SU-DHL-6 (cell line): ENCODE measurements around the gene RPTOR.

ENCODE experiments used
- H2AFZ ChIP-seq: fragments of 200-600 bp; sonication (generic); 2 replicates; pipeline ENCODE4 v1.6.1; 2014; ENCODE audit warnings: low read depth, mild to moderate bottlenecking, moderate library complexity, mixed read lengths, antibody characterized with exemption, low read length; ENCODE audit not compliant: severe bottlenecking
- H3F3A ChIP-seq: fragments of 200-600 bp; shearing (Covaris generic); 2 replicates; pipeline ENCODE4 v1.6.0; 2016; ENCODE audit warnings: antibody characterized with exemption, mild to moderate bottlenecking; ENCODE audit not compliant: insufficient read depth
- H3K27ac ChIP-seq: fragments of 200-600 bp; sonication (generic); 2 replicates; pipeline ENCODE4 v1.5.1; 2016; ENCODE audit warnings: low read depth, mild to moderate bottlenecking, low read length, moderate library complexity, mixed read lengths
- H3K27me3 ChIP-seq: fragments of 200-600 bp; sonication (generic), shearing (Covaris generic); 2 replicates; pipeline ENCODE4 v1.6.0; 2014; ENCODE audit warnings: mild to moderate bottlenecking, low read length
- H3K36me3 ChIP-seq: fragments of 200-600 bp; sonication (generic); 2 replicates; pipeline ENCODE4 v1.6.1; 2014; ENCODE audit warnings: mild to moderate bottlenecking, low read length, mixed read lengths
- H3K4me2 ChIP-seq: fragments of 300-600, 200-600 bp; shearing (Covaris generic), sonication (generic); 2 replicates; pipeline ENCODE4 v1.6.0; 2014; ENCODE audit warnings: low read length, low read depth, mild to moderate bottlenecking; ENCODE audit not compliant: poor library complexity, severe bottlenecking
- H3K4me3 ChIP-seq: fragments of 200-600 bp; sonication (generic); 2 replicates; pipeline ENCODE4 v1.5.1; 2014; ENCODE audit warnings: antibody characterized with exemption, low read length, mild to moderate bottlenecking, mixed read lengths; ENCODE audit not compliant: insufficient read depth, poor library complexity, severe bottlenecking
- H3K79me2 ChIP-seq: fragments of 200-600 bp; sonication (generic); 2 replicates; pipeline ENCODE4 v1.6.1; 2014; ENCODE audit warnings: mild to moderate bottlenecking, low read length, moderate library complexity; ENCODE audit not compliant: insufficient read depth
- H3K9ac ChIP-seq: fragments of 200-600 bp; sonication (generic); 2 replicates; pipeline ENCODE4 v1.7.0; 2014; ENCODE audit warnings: mild to moderate bottlenecking, low read length
- H3K9me2 ChIP-seq: fragments of 200-600 bp; sonication (generic); replicated peaks from 2 replicates; pipeline ENCODE4 v1.6.1; 2014; ENCODE audit warnings: low read length; ENCODE audit not compliant: insufficient read depth
- H3K9me3 ChIP-seq: fragments of 200-600 bp; sonication (generic); 2 replicates; pipeline ENCODE4 v1.6.1; 2014; ENCODE audit warnings: low read length, mixed read lengths; ENCODE audit not compliant: insufficient read depth
- H4K20me1 ChIP-seq: fragments of 200-600 bp; sonication (generic); 2 replicates; pipeline ENCODE4 v1.6.1; 2014; ENCODE audit warnings: low read depth, mild to moderate bottlenecking, antibody characterized with exemption, low read length, moderate library complexity, mixed read lengths
- EZH2phosphoT487 ChIP-seq: fragments of 200-600 bp; sonication (generic), shearing (Covaris generic); conservative IDR thresholded peaks from 2 replicates; pipeline ENCODE4 v1.6.1; 2018; ENCODE audit warnings: mild to moderate bottlenecking, antibody characterized with exemption, low read length, moderate library complexity, mixed read lengths
- TF ChIP-seq, protein P1 (sequence below): fragments of 200-600 bp; sonication (generic); IDR thresholded peaks from one replicate; pipeline ENCODE4 v1.5.1; 2017; ENCODE audit warnings: antibody characterized with exemption, mild to moderate bottlenecking, low read length, moderate library complexity; ENCODE audit not compliant: insufficient read depth, poor library complexity, severe bottlenecking

The RPTOR gene

GRCh38 chr17:80995131-80995530 is 450.5 kb downstream of the RPTOR start:
- H3K9ac ChIP-seq = no peak overlapping the region
- H3F3A ChIP-seq = no peaks in the 10 kb centered on the region
- no peaks in the 10 kb centered on the region for H3K36me3 ChIP-seq
- H3K9me3 ChIP-seq = no peaks in the 10 kb centered on the region
- no peaks in the 10 kb centered on the region for H4K20me1 ChIP-seq
- 0 out of 2 replicates have a peak, but pooled peaks cover 8% of the 10 kb centered on the region for H3K79me2 ChIP-seq
- no peak overlapping the region for H3K27ac ChIP-seq
- H3K9me2 ChIP-seq = no peaks in the 10 kb centered on the region
- no peaks in the 10 kb centered on the region for H3K27me3 ChIP-seq
- TF ChIP-seq, protein P1, sequence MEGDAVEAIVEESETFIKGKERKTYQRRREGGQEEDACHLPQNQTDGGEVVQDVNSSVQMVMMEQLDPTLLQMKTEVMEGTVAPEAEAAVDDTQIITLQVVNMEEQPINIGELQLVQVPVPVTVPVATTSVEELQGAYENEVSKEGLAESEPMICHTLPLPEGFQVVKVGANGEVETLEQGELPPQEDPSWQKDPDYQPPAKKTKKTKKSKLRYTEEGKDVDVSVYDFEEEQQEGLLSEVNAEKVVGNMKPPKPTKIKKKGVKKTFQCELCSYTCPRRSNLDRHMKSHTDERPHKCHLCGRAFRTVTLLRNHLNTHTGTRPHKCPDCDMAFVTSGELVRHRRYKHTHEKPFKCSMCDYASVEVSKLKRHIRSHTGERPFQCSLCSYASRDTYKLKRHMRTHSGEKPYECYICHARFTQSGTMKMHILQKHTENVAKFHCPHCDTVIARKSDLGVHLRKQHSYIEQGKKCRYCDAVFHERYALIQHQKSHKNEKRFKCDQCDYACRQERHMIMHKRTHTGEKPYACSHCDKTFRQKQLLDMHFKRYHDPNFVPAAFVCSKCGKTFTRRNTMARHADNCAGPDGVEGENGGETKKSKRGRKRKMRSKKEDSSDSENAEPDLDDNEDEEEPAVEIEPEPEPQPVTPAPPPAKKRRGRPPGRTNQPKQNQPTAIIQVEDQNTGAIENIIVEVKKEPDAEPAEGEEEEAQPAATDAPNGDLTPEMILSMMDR = no peak
- no peak for TF ChIP-seq EZH2phosphoT487
- no peak overlapping the region for H3K4me2 ChIP-seq
- no peak overlapping the region for H2AFZ ChIP-seq
- H3K4me3 ChIP-seq = no peak overlapping the region

- H3F3A ChIP-seq = no peaks in the 10 kb centered on the region
- H3K9ac ChIP-seq = no peak overlapping the region
- no peaks in the 10 kb centered on the region for H3K9me2 ChIP-seq
- no peak overlapping the region for H2AFZ ChIP-seq
- H3K9me3 ChIP-seq = no peaks in the 10 kb centered on the region
- TF ChIP-seq, protein P1 = no peak
- TF ChIP-seq EZH2phosphoT487 = no peak
- H4K20me1 ChIP-seq = no peaks in the 10 kb centered on the region
- no peaks in the 10 kb centered on the region for H3K27me3 ChIP-seq
- H3K79me2 ChIP-seq = 0 out of 2 replicates have a peak, but pooled peaks cover 8% of the 10 kb centered on the region
- H3K4me3 ChIP-seq = no peak overlapping the region
- H3K36me3 ChIP-seq = no peaks in the 10 kb centered on the region
- H3K4me2 ChIP-seq = no peak overlapping the region
- no peak overlapping the region for H3K27ac ChIP-seq
These were observed 452.0 kb downstream of the RPTOR start for GRCh38 chr17:80996422-80997305.

GRCh38 chr17:80997424-80998117 is 452.9 kb downstream of the RPTOR start:
- Histone ChIP-seq H2AFZ (no peak overlapping the region), H4K20me1 (no peaks in the 10 kb centered on the region), H3K9me2 (no peaks in the 10 kb centered on the region), H3K36me3 (no peaks in the 10 kb centered on the region), H3F3A (no peaks in the 10 kb centered on the region), H3K27me3 (no peaks in the 10 kb centered on the region), H3K9ac (no peak overlapping the region), H3K27ac (no peak overlapping the region), H3K4me3 (no peak overlapping the region), H3K79me2 (0 out of 2 replicates have a peak, but pooled peaks cover 6% of the 10 kb centered on the region), H3K4me2 (no peak overlapping the region), H3K9me3 (no peaks in the 10 kb centered on the region)
- TF ChIP-seq EZH2phosphoT487 = no peak
- TF ChIP-seq, protein P1 = no peak
